A673 (cell line): ENCODE measurements around the gene SYN1. TPM values are rescaled to one million over a fixed set of nuclear protein-coding genes. Genes with fewer than 3 reads are reported as not detected.

Source experiments
- BruUV-seq: library from RNA; stranded (reverse); fragments of 400-500 nt; replicated peaks from 2 replicates; lab custom pipeline; 2021; lab: Mats Ljungman, UMichigan
- CTCF ChIA-PET: fragments of 300-600 bp; sonication (Branson Sonifier 250); formaldehyde crosslinking; loops from one replicate; lab custom pipeline; 2022; ENCODE audit warnings: antibody characterized with exemption; lab: Charles Lee
- POLR2A ChIA-PET: fragments of 300-600 bp; sonication (Branson Sonifier 250); formaldehyde crosslinking; loops from one replicate; lab custom pipeline; 2022; ENCODE audit warnings: antibody characterized with exemption; ENCODE audit not compliant: low non-redundant PET; lab: Charles Lee
- DNase-seq: peaks from one replicate; pipeline ENCODE4 v3.0.0-alpha.2; 2015; ENCODE audit warnings: low spot score
- H3K27ac ChIP-seq: fragments of 200-600 bp; sonication (generic); 2 replicates; pipeline ENCODE4 v1.5.1; 2016; ENCODE audit warnings: mixed run types, low read depth, mild to moderate bottlenecking, mixed read lengths, antibody characterized with exemption, low read length; ENCODE audit not compliant: poor library complexity, severe bottlenecking
- H3K27me3 ChIP-seq: fragments of 200-600 bp; sonication (generic); replicated peaks from 2 replicates; pipeline ENCODE4 v1.6.1; 2017; ENCODE audit warnings: mixed run types, low read depth, mild to moderate bottlenecking, mixed read lengths, antibody characterized with exemption, low read length; ENCODE audit not compliant: insufficient read depth, poor library complexity
- H3K36me3 ChIP-seq: fragments of 200-600 bp; sonication (generic); 2 replicates; pipeline ENCODE4 v1.6.1; 2016; ENCODE audit warnings: mixed run types, mild to moderate bottlenecking, mixed read lengths, antibody characterized with exemption, low read length; ENCODE audit not compliant: insufficient read depth, poor library complexity, severe bottlenecking
- H3K4me1 ChIP-seq: fragments of 200-600 bp; sonication (generic); 2 replicates; pipeline ENCODE4 v1.6.1; 2017; ENCODE audit warnings: mixed run types, mild to moderate bottlenecking, mixed read lengths, antibody characterized with exemption, low read length; ENCODE audit not compliant: insufficient read depth, poor library complexity, severe bottlenecking
- H3K4me3 ChIP-seq: fragments of 200-600 bp; sonication (generic); 2 replicates; pipeline ENCODE4 v1.5.1; 2016; ENCODE audit warnings: low read depth, mixed run types, mild to moderate bottlenecking, mixed read lengths, low read length; ENCODE audit not compliant: poor library complexity, severe bottlenecking
- H3K9me3 ChIP-seq: fragments of 200-600 bp; sonication (generic); 2 replicates; pipeline ENCODE4 v1.6.1; 2016; ENCODE audit warnings: mixed run types, low read depth, mild to moderate bottlenecking, mixed read lengths, antibody characterized with exemption, low read length; ENCODE audit not compliant: poor library complexity, severe bottlenecking
- EZH2 ChIP-seq: fragments of 200-600 bp; sonication (generic); IDR thresholded peaks from 2 replicates; pipeline ENCODE4 v1.6.1; 2017; ENCODE audit warnings: borderline replicate concordance, low read depth, mild to moderate bottlenecking, mixed read lengths, antibody characterized with exemption, low read length; ENCODE audit not compliant: poor library complexity, severe bottlenecking
- intact Hi-C: fragments of 100-400 bp; cut with micrococcal nuclease; formaldehyde crosslinking; loops from one replicate; pipeline ENCODE4 v1.10.0; 2022; ENCODE audit not compliant: unreplicated experiment
- total RNA-seq: library from RNA; stranded (reverse); gene quantifications from 2 replicates; pipeline ENCODE4 v1.2.3, GENCODE V29; 2021
- TF ChIP-seq, protein P1 (sequence below): fragments of 300-800, 200-600 bp; sonication (generic); conservative IDR thresholded peaks from 2 replicates; pipeline ENCODE4 v1.5.1; 2017; ENCODE audit warnings: low read depth, mild to moderate bottlenecking, antibody characterized with exemption, low read length, moderate library complexity, mixed read lengths

SYN1 gene
- total RNA-seq, 1 experiment from 2014 or later: 9.2 TPM

DNA sequence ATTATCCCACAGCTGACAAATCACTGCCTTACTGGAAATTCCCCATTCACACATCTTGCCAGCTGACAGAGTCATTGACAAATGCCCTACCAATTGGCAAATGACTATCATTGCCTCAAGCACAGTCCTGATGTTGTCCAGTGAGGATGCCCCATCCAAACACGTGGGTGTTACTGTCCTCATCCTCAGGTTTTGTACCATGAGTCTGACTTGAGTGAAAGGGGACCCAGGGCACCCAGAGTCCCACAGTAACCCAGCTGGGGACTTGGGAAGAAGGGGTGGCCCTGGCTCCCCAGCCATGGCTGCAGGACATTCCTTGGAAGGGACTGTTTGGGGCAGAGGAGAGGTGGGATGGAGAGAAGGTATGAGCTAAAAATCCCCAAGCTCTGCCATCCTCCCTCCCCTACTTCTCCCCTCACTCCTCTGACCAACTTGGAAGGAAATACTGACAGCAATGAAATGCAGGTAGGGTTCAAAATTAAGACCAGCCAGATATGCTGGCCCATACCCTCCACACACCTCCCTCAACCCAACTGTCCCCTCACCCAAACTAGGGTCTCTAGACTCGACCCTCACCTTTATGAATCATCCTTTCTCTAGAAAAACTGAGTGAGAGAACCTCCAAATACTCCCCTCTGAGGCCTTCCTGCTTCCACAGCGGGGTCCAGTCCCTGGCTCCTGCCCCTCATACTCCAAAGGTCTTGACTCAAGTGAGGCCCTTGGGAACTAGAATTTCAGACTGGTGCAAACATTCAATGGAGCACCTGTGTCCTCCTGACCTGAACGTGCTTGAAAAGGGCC is 32.4 kb downstream of the SYN1 start:
- no TSS peak for BruUV-seq
- H3K27ac ChIP-seq: no peak overlapping the region
- TF ChIP-seq EZH2: no peak
- TF ChIP-seq, protein P1, sequence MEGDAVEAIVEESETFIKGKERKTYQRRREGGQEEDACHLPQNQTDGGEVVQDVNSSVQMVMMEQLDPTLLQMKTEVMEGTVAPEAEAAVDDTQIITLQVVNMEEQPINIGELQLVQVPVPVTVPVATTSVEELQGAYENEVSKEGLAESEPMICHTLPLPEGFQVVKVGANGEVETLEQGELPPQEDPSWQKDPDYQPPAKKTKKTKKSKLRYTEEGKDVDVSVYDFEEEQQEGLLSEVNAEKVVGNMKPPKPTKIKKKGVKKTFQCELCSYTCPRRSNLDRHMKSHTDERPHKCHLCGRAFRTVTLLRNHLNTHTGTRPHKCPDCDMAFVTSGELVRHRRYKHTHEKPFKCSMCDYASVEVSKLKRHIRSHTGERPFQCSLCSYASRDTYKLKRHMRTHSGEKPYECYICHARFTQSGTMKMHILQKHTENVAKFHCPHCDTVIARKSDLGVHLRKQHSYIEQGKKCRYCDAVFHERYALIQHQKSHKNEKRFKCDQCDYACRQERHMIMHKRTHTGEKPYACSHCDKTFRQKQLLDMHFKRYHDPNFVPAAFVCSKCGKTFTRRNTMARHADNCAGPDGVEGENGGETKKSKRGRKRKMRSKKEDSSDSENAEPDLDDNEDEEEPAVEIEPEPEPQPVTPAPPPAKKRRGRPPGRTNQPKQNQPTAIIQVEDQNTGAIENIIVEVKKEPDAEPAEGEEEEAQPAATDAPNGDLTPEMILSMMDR: no peak
- H3K36me3 ChIP-seq: peaks cover 9% of the 10 kb centered on the region
- intact Hi-C loops: no loop called here
- ChIA-PET POLR2A (no interaction called here), CTCF (no interaction called here)
- H3K9me3 ChIP-seq: no peaks in the 10 kb centered on the region
- no peak overlapping the region for H3K4me3 ChIP-seq
- DNase-seq: no peak
- peaks cover 12% of the 10 kb centered on the region for H3K4me1 ChIP-seq
- H3K27me3 ChIP-seq: no peaks in the 10 kb centered on the region

DNA sequence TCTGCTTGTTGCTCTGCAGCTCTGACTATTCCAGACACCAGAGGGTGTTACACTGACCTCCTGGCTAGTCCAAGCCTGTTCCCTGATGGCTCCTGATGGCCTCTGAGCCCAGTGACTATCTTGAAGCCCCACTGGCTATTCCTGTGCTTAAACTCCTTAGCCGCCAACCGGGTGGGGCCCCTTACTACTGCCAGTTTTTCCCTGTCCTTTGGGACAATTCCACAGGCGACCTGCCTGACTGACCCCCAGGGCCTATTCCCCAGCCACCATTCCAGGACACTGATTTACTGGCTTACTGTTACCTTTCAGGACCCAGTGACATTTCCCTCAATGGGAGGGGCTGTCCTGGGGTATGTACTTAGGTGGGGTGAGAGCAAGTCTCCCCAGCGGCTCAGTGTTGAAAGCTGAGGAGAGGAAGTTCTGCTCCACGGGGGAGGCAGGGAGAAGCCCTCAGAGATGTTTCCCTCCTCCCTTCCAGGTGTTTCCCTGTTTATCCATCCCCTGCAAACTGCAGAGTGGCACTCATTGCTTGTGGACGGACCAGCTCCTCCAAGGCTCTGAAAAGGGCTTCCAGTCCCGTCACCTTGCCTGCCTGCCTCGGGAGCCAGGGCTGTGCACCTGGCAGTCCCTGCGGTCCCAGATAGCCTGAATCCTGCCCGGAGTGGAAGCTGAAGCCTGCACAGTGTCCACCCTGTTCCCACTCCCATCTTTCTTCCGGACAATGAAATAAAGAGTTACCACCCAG is 33.4 kb downstream of the SYN1 start:
- ChIA-PET POLR2A (no interaction called here), CTCF (no interaction called here)
- Histone ChIP-seq H3K4me3 (no peak overlapping the region), H3K9me3 (no peaks in the 10 kb centered on the region), H3K27ac (no peak overlapping the region), H3K4me1 (peaks cover 12% of the 10 kb centered on the region), H3K36me3 (peaks cover 9% of the 10 kb centered on the region), H3K27me3 (no peaks in the 10 kb centered on the region)
- TF ChIP-seq, protein P1: no peak
- no peak for TF ChIP-seq EZH2
- DNase-seq: no peak
- no TSS peak for BruUV-seq
- intact Hi-C loops: no loop called here

GRCh38 chrX:47585273-47585672 is 34.4 kb downstream of the SYN1 start:
- no peak overlapping the region for H3K27ac ChIP-seq
- H3K36me3 ChIP-seq: peaks cover 9% of the 10 kb centered on the region
- ChIA-PET CTCF (no interaction called here), POLR2A (no interaction called here)
- peaks cover 12% of the 10 kb centered on the region for H3K4me1 ChIP-seq
- H3K4me3 ChIP-seq: no peak overlapping the region
- BruUV-seq: no TSS peak
- no peak for DNase-seq
- no peaks in the 10 kb centered on the region for H3K9me3 ChIP-seq
- intact Hi-C loops: no loop called here
- no peaks in the 10 kb centered on the region for H3K27me3 ChIP-seq
- TF ChIP-seq, protein P1: no peak
- TF ChIP-seq EZH2: no peak
